Caco-2 (cell line): ENCODE measurements around the gene PID1. TPM values are rescaled to one million over a fixed set of nuclear protein-coding genes. Genes with fewer than 3 reads are reported as not detected.

Experiments used
- BruUV-seq: library from RNA; stranded (reverse); fragments of 400-500 nt; replicated peaks from 2 replicates; lab custom pipeline; 2021; lab: Mats Ljungman, UMichigan
- CTCF ChIA-PET: fragments of 300-600 bp; sonication (Branson Sonifier 250); formaldehyde crosslinking; loops from one replicate; lab custom pipeline; 2022; ENCODE audit warnings: antibody characterized with exemption; lab: Charles Lee
- POLR2A ChIA-PET: fragments of 300-600 bp; sonication (Branson Sonifier 250); formaldehyde crosslinking; loops from one replicate; lab custom pipeline; 2022; ENCODE audit warnings: antibody characterized with exemption; lab: Charles Lee
- DNase-seq, 2 experiments: peaks; one replicate each; pipeline versions ENCODE4 v3.0.0 to v3.0.0-alpha.2; 2020 to 2022
- H3K27me3 ChIP-seq: replicated peaks from 2 replicates; pipeline ENCODE4 v1.6.0; 2011; ENCODE audit warnings: low read length; ENCODE audit not compliant: control insufficient read depth, insufficient read depth
- H3K36me3 ChIP-seq: 2 replicates; pipeline ENCODE4 v1.5.1; 2011; ENCODE audit warnings: low read length; ENCODE audit not compliant: control insufficient read depth, insufficient read depth
- H3K4me1 ChIP-seq: fragments of 250-450 bp; sonication (Bioruptor Pico); 2 replicates; pipeline ENCODE4 v1.5.1; 2020; ENCODE audit warnings: mild to moderate bottlenecking
- H3K4me3 ChIP-seq: 2 replicates; pipeline ENCODE4 v1.5.1; 2011; ENCODE audit warnings: low read depth, mild to moderate bottlenecking, control low read depth, low read length
- H3K9me3 ChIP-seq: fragments of 250-450 bp; sonication (Bioruptor Pico); 2 replicates; pipeline ENCODE4 v1.5.1; 2020; ENCODE audit warnings: mild to moderate bottlenecking, moderate library complexity
- H3K27ac Mint-ChIP-seq: one replicate; pipeline ENCODE4 v1.8.0; 2022; ENCODE audit warnings: mixed read lengths; ENCODE audit not compliant: unreplicated experiment
- H3K27me3 Mint-ChIP-seq: one replicate; pipeline ENCODE4 v1.8.0; 2022; ENCODE audit warnings: mixed read lengths; ENCODE audit not compliant: insufficient read depth, unreplicated experiment
- H3K36me3 Mint-ChIP-seq: one replicate; pipeline ENCODE4 v1.8.0; 2022; ENCODE audit warnings: mild to moderate bottlenecking, mixed read lengths; ENCODE audit not compliant: insufficient read depth, unreplicated experiment
- H3K4me1 Mint-ChIP-seq: one replicate; pipeline ENCODE4 v1.8.0; 2022; ENCODE audit warnings: low read depth, mixed read lengths; ENCODE audit not compliant: unreplicated experiment
- H3K4me3 Mint-ChIP-seq: one replicate; pipeline ENCODE4 v1.8.0; 2022; ENCODE audit warnings: mild to moderate bottlenecking, moderate library complexity, mixed read lengths; ENCODE audit not compliant: unreplicated experiment
- H3K9me3 Mint-ChIP-seq: one replicate; pipeline ENCODE4 v1.8.0; 2022; ENCODE audit warnings: mixed read lengths; ENCODE audit not compliant: unreplicated experiment
- CTCF ChIP-seq, 2 experiments: fragments of 200-600 bp in 1 of 2; IDR thresholded peaks; 1 replicate in 1 of 2; 2 replicates in 1 of 2; pipeline versions ENCODE4 v1.5.1 to v1.8.0; 2011 to 2022; ENCODE audit warnings: antibody characterized with exemption in 1 of 2, control low read depth in 1 of 2, inconsistent platforms in 1 of 2, low read depth in 1 of 2, low read length in 1 of 2, mild to moderate bottlenecking in 1 of 2, moderate library complexity in 1 of 2; ENCODE audit not compliant: insufficient read depth in 1 of 2, severe bottlenecking in 1 of 2, unreplicated experiment in 1 of 2
- intact Hi-C: fragments of 100-400 bp; cut with micrococcal nuclease; formaldehyde crosslinking; loops from one replicate; pipeline ENCODE4 v1.10.0; 2022; ENCODE audit not compliant: unreplicated experiment
- total RNA-seq: library from RNA; stranded (reverse); gene quantifications from 2 replicates; pipeline ENCODE4 v1.2.3, GENCODE V29; 2022

Gene PID1
- total RNA-seq, 1 experiment from 2014 or later: 9.8 TPM

- no peaks in the 10 kb centered on the region for H3K27me3 Mint-ChIP-seq
- H3K27me3 ChIP-seq: no peaks in the 10 kb centered on the region
- intact Hi-C loops: no loop called here
- ChIA-PET POLR2A (no interaction called here), CTCF (no interaction called here)
- H3K4me3 ChIP-seq: no peak overlapping the region
- H3K36me3 ChIP-seq: no peaks in the 10 kb centered on the region
- TF ChIP-seq CTCF (IDR thresholded peaks at IDR 0.05; ENCODE audit: insufficient read depth in 1 of 2, low read depth in 1 of 2, low read length in 1 of 2, severe bottlenecking in 1 of 2, unreplicated experiment in 1 of 2): no peak
- DNase-seq: no peak
- H3K4me1 Mint-ChIP-seq: no peaks in the 10 kb centered on the region
- no peaks in the 10 kb centered on the region for H3K4me1 ChIP-seq
- H3K9me3 ChIP-seq: no peaks in the 10 kb centered on the region
- no peaks in the 10 kb centered on the region for H3K36me3 Mint-ChIP-seq
- no peaks in the 10 kb centered on the region for H3K9me3 Mint-ChIP-seq
- H3K4me3 Mint-ChIP-seq: no peak overlapping the region
- no TSS peak for BruUV-seq
- no peak overlapping the region for H3K27ac Mint-ChIP-seq
These were observed 11.9 kb upstream of the PID1 start for GRCh38 chr2:229282758-229283546.

- Histone ChIP-seq H3K27me3 (no peaks in the 10 kb centered on the region), H3K4me3 (no peak overlapping the region), H3K9me3 (no peaks in the 10 kb centered on the region), H3K4me1 (no peaks in the 10 kb centered on the region), H3K36me3 (no peaks in the 10 kb centered on the region)
- H3K27ac Mint-ChIP-seq: no peak overlapping the region
- no peak for DNase-seq
- ChIA-PET POLR2A (no interaction called here), CTCF (no interaction called here)
- intact Hi-C loops: no loop called here
- H3K4me1 Mint-ChIP-seq: no peaks in the 10 kb centered on the region
- no TSS peak for BruUV-seq
- no peaks in the 10 kb centered on the region for H3K27me3 Mint-ChIP-seq
- no peak overlapping the region for H3K4me3 Mint-ChIP-seq
- H3K9me3 Mint-ChIP-seq: no peaks in the 10 kb centered on the region
- no peak for TF ChIP-seq CTCF (IDR thresholded peaks at IDR 0.05; ENCODE audit: insufficient read depth in 1 of 2, low read depth in 1 of 2, low read length in 1 of 2, severe bottlenecking in 1 of 2, unreplicated experiment in 1 of 2)
- H3K36me3 Mint-ChIP-seq: no peaks in the 10 kb centered on the region
These were observed 8.4 kb upstream of the PID1 start for GRCh38 chr2:229279516-229279915.

GRCh38 chr2:229275506-229275905 is 4.4 kb upstream of the PID1 start:
- Mint-ChIP-seq H3K4me3 (no peak overlapping the region), H3K27ac (no peak overlapping the region), H3K4me1 (peaks cover 7% of the 10 kb centered on the region), H3K36me3 (no peaks in the 10 kb centered on the region), H3K27me3 (no peaks in the 10 kb centered on the region), H3K9me3 (no peaks in the 10 kb centered on the region)
- no peaks in the 10 kb centered on the region for H3K27me3 ChIP-seq
- H3K36me3 ChIP-seq: no peaks in the 10 kb centered on the region
- ChIA-PET CTCF (no interaction called here), POLR2A (no interaction called here)
- no peak overlapping the region for H3K4me3 ChIP-seq
- peaks cover 10% of the 10 kb centered on the region; the same call in 1 of the 2 replicates for H3K4me1 ChIP-seq
- DNase-seq: no peak
- no TSS peak for BruUV-seq
- no peaks in the 10 kb centered on the region for H3K9me3 ChIP-seq
- no peak for TF ChIP-seq CTCF (IDR thresholded peaks at IDR 0.05; ENCODE audit: insufficient read depth in 1 of 2, low read depth in 1 of 2, low read length in 1 of 2, severe bottlenecking in 1 of 2, unreplicated experiment in 1 of 2)
- intact Hi-C loops: no loop called here
